ENCODE measurements around the gene LHFPL3.

The LHFPL3 gene

GRCh38 chr7:104859754-104860426 lies 531.5 kb downstream of the LHFPL3 start:
- no peak overlapping the region for H4K12ac ChIP-seq (ENCODE audit: low read depth, low read length)

GRCh38 chr7:104861729-104862390 lies 533.5 kb downstream of the LHFPL3 start:
- no CpG with 5 or more reads among the region's 5 CpGs for WGBS (ENCODE audit: extremely low coverage, insufficient coverage, insufficient read length)
- H2AK5ac ChIP-seq (ENCODE audit: low read length) = no peak overlapping the region

More at GRCh38 chr7:104859754-104860426, 531.5 kb downstream of the LHFPL3 start:
- Histone ChIP-seq H2BK120ac (ENCODE audit: insufficient read depth, low read length, poor library complexity) (no peak overlapping the region), H2AFZ (ENCODE audit: insufficient read depth, low read length, poor library complexity) (no peak overlapping the region), H2BK5ac (ENCODE audit: low read depth, low read length, poor library complexity) (no peak overlapping the region), H3K79me2 (ENCODE audit: control insufficient read depth, insufficient read depth, low read length, poor library complexity) (no peaks in the 10 kb centered on the region), H3K9me3 (ENCODE audit: insufficient read depth, low read depth, low read length) (peaks cover 3% of the 10 kb centered on the region), H3K4me1 (ENCODE audit: control insufficient read depth in 1 of 2, insufficient read depth in 2 of 2, low read length in 2 of 2) (no peaks in the 10 kb centered on the region), H3K27ac (ENCODE audit: low read depth, low read length) (no peak overlapping the region), H2BK12ac (ENCODE audit: low read length) (no peak overlapping the region), H4K91ac (ENCODE audit: low read depth, low read length) (no peak overlapping the region), H3K36me3 (ENCODE audit: control insufficient read depth in 1 of 2, insufficient read depth in 2 of 2, low read length in 2 of 2) (no peaks in the 10 kb centered on the region), H3K4me2 (ENCODE audit: low read length) (no peak overlapping the region), H3K14ac (ENCODE audit: low read length) (no peak overlapping the region), H3K79me1 (ENCODE audit: low read length) (no peaks in the 10 kb centered on the region), H3K18ac (ENCODE audit: low read length) (no peak overlapping the region), H3K27me3 (ENCODE audit: insufficient read depth, low read length) (no peaks in the 10 kb centered on the region), H4K8ac (ENCODE audit: low read depth, low read length) (no peak overlapping the region), H3K4me3 (ENCODE audit: low read depth, low read length) (no peak overlapping the region), H3K23ac (ENCODE audit: low read length) (no peak overlapping the region), H3K4ac (ENCODE audit: low read depth, low read length) (no peak overlapping the region), H2AK5ac (ENCODE audit: low read length) (no peak overlapping the region), H3K9ac (ENCODE audit: low read length) (no peak overlapping the region)
- WGBS (ENCODE audit: extremely low coverage, insufficient coverage, insufficient read length) = no CpG with 5 or more reads among the region's 4 CpGs
- no peak for DNase-seq

GRCh38 chr7:104862719-104863118 lies 534.3 kb downstream of the LHFPL3 start:
- Histone ChIP-seq H3K14ac (ENCODE audit: low read length) (no peak overlapping the region), H2BK12ac (ENCODE audit: low read length) (no peak overlapping the region), H3K27ac (ENCODE audit: low read depth, low read length) (no peak overlapping the region), H2AK5ac (ENCODE audit: low read length) (no peak overlapping the region), H3K9ac (ENCODE audit: low read length) (no peak overlapping the region), H3K27me3 (ENCODE audit: insufficient read depth, low read length) (no peaks in the 10 kb centered on the region), H2AFZ (ENCODE audit: insufficient read depth, low read length, poor library complexity) (no peak overlapping the region), H3K36me3 (ENCODE audit: control insufficient read depth in 1 of 2, insufficient read depth in 2 of 2, low read length in 2 of 2) (no peaks in the 10 kb centered on the region), H3K79me1 (ENCODE audit: low read length) (no peaks in the 10 kb centered on the region), H3K4me2 (ENCODE audit: low read length) (no peak overlapping the region), H3K9me3 (ENCODE audit: insufficient read depth, low read depth, low read length) (peaks cover 3% of the 10 kb centered on the region), H4K12ac (ENCODE audit: low read depth, low read length) (no peak overlapping the region), H3K4ac (ENCODE audit: low read depth, low read length) (no peak overlapping the region), H4K91ac (ENCODE audit: low read depth, low read length) (no peak overlapping the region), H3K4me1 (ENCODE audit: control insufficient read depth in 1 of 2, insufficient read depth in 2 of 2, low read length in 2 of 2) (no peaks in the 10 kb centered on the region), H2BK5ac (ENCODE audit: low read depth, low read length, poor library complexity) (no peak overlapping the region), H3K79me2 (ENCODE audit: control insufficient read depth, insufficient read depth, low read length, poor library complexity) (no peaks in the 10 kb centered on the region), H3K18ac (ENCODE audit: low read length) (no peak overlapping the region), H3K23ac (ENCODE audit: low read length) (no peak overlapping the region), H4K8ac (ENCODE audit: low read depth, low read length) (no peak overlapping the region), H3K4me3 (ENCODE audit: low read depth, low read length) (no peak overlapping the region), H2BK120ac (ENCODE audit: insufficient read depth, low read length, poor library complexity) (no peak overlapping the region)
- DNase-seq = no peak
- no CpG with 5 or more reads among the region's 7 CpGs for WGBS (ENCODE audit: extremely low coverage, insufficient coverage, insufficient read length)

More at GRCh38 chr7:104861729-104862390, 533.5 kb downstream of the LHFPL3 start:
- Histone ChIP-seq H3K4me3 (ENCODE audit: low read depth, low read length) (no peak overlapping the region), H3K27me3 (ENCODE audit: insufficient read depth, low read length) (no peaks in the 10 kb centered on the region), H2BK120ac (ENCODE audit: insufficient read depth, low read length, poor library complexity) (no peak overlapping the region), H3K79me1 (ENCODE audit: low read length) (no peaks in the 10 kb centered on the region), H3K9ac (ENCODE audit: low read length) (no peak overlapping the region), H4K12ac (ENCODE audit: low read depth, low read length) (no peak overlapping the region), H3K27ac (ENCODE audit: low read depth, low read length) (no peak overlapping the region), H3K14ac (ENCODE audit: low read length) (no peak overlapping the region), H2BK5ac (ENCODE audit: low read depth, low read length, poor library complexity) (no peak overlapping the region), H2AFZ (ENCODE audit: insufficient read depth, low read length, poor library complexity) (no peak overlapping the region), H3K4ac (ENCODE audit: low read depth, low read length) (no peak overlapping the region), H2BK12ac (ENCODE audit: low read length) (no peak overlapping the region), H3K79me2 (ENCODE audit: control insufficient read depth, insufficient read depth, low read length, poor library complexity) (no peaks in the 10 kb centered on the region), H3K4me2 (ENCODE audit: low read length) (no peak overlapping the region), H3K23ac (ENCODE audit: low read length) (no peak overlapping the region), H3K18ac (ENCODE audit: low read length) (no peak overlapping the region), H3K9me3 (ENCODE audit: insufficient read depth, low read depth, low read length) (peaks cover 3% of the 10 kb centered on the region), H4K91ac (ENCODE audit: low read depth, low read length) (no peak overlapping the region), H3K4me1 (ENCODE audit: control insufficient read depth in 1 of 2, insufficient read depth in 2 of 2, low read length in 2 of 2) (no peaks in the 10 kb centered on the region), H3K36me3 (ENCODE audit: control insufficient read depth in 1 of 2, insufficient read depth in 2 of 2, low read length in 2 of 2) (no peaks in the 10 kb centered on the region), H4K8ac (ENCODE audit: low read depth, low read length) (no peak overlapping the region)
- DNase-seq = no peak

GRCh38 chr7:104873401-104873800 lies 545.0 kb downstream of the LHFPL3 start:
- Histone ChIP-seq H2AFZ (ENCODE audit: insufficient read depth, low read length, poor library complexity) (no peak overlapping the region), H2BK120ac (ENCODE audit: insufficient read depth, low read length, poor library complexity) (no peak overlapping the region), H2BK12ac (ENCODE audit: low read length) (no peak overlapping the region), H3K9me3 (ENCODE audit: insufficient read depth, low read depth, low read length) (no peaks in the 10 kb centered on the region), H4K91ac (ENCODE audit: low read depth, low read length) (no peak overlapping the region), H3K79me1 (ENCODE audit: low read length) (no peaks in the 10 kb centered on the region), H2AK5ac (ENCODE audit: low read length) (no peak overlapping the region), H3K36me3 (ENCODE audit: control insufficient read depth in 1 of 2, insufficient read depth in 2 of 2, low read length in 2 of 2) (no peaks in the 10 kb centered on the region), H4K8ac (ENCODE audit: low read depth, low read length) (no peak overlapping the region), H3K23ac (ENCODE audit: low read length) (no peak overlapping the region), H2BK5ac (ENCODE audit: low read depth, low read length, poor library complexity) (no peak overlapping the region), H3K18ac (ENCODE audit: low read length) (no peak overlapping the region), H3K4me2 (ENCODE audit: low read length) (no peak overlapping the region), H4K12ac (ENCODE audit: low read depth, low read length) (no peak overlapping the region), H3K27ac (ENCODE audit: low read depth, low read length) (no peak overlapping the region), H3K4me3 (ENCODE audit: low read depth, low read length) (no peak overlapping the region), H3K4me1 (ENCODE audit: control insufficient read depth in 1 of 2, insufficient read depth in 2 of 2, low read length in 2 of 2) (no peaks in the 10 kb centered on the region), H3K9ac (ENCODE audit: low read length) (no peak overlapping the region), H3K79me2 (ENCODE audit: control insufficient read depth, insufficient read depth, low read length, poor library complexity) (no peaks in the 10 kb centered on the region), H3K4ac (ENCODE audit: low read depth, low read length) (no peak overlapping the region), H3K27me3 (ENCODE audit: insufficient read depth, low read length) (no peaks in the 10 kb centered on the region), H3K14ac (ENCODE audit: low read length) (no peak overlapping the region)
- no peak for DNase-seq
- no CpG with 5 or more reads among the region's 10 CpGs for WGBS (ENCODE audit: extremely low coverage, insufficient coverage, insufficient read length)

All from trophoblast cell (in vitro differentiated cells and primary cell).